A549 (cell line): ENCODE data around the gene NSRP1.

Experiments used
- CBX2 ChIP-seq: fragments of 200-600 bp; sonication (generic); IDR thresholded peaks from 2 replicates; pipeline ENCODE4 v1.6.1; 2016; ENCODE audit warnings: low read depth, mild to moderate bottlenecking, borderline replicate concordance
- NFE2L2 ChIP-seq: fragments of 150-350 bp; conservative IDR thresholded peaks from 2 replicates; pipeline ENCODE4 v1.6.1; 2014; ENCODE audit warnings: low read length
- TF ChIP-seq, protein P1 (sequence below): fragments of >200 bp; sonication (Bioruptor Twin); formaldehyde crosslinking; IDR thresholded peaks from 3 replicates; pipeline ENCODE4 v1.5.1; 2016

DNA sequence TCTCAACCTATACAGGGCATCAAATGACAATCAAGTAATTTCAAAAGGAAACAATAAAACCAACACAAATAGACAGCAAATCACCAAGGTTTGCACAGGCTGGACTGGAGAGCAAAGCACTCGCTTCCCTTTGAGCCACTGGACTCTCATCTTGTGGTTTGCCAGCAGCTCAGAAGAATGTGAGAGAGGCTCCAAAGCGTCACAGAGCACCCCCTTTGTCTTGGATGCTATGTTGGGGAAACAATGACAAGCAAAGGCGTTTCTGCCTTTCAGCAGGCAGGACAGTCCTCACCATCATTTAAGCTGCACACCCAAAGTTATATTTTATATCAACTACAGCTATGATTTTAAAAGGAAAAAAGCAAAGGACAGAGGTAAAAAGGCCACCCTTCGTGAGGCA, 105.6 kb downstream of the NSRP1 start:
- no peak for TF ChIP-seq CBX2
- TF ChIP-seq, protein P1, sequence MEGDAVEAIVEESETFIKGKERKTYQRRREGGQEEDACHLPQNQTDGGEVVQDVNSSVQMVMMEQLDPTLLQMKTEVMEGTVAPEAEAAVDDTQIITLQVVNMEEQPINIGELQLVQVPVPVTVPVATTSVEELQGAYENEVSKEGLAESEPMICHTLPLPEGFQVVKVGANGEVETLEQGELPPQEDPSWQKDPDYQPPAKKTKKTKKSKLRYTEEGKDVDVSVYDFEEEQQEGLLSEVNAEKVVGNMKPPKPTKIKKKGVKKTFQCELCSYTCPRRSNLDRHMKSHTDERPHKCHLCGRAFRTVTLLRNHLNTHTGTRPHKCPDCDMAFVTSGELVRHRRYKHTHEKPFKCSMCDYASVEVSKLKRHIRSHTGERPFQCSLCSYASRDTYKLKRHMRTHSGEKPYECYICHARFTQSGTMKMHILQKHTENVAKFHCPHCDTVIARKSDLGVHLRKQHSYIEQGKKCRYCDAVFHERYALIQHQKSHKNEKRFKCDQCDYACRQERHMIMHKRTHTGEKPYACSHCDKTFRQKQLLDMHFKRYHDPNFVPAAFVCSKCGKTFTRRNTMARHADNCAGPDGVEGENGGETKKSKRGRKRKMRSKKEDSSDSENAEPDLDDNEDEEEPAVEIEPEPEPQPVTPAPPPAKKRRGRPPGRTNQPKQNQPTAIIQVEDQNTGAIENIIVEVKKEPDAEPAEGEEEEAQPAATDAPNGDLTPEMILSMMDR, result no peak
- TF ChIP-seq NFE2L2, result no peak
